ENCODE data around the gene IQCF6.

- TF ChIP-seq CTCF (IDR thresholded peaks at IDR 0.05) (no peak), EP300 (IDR thresholded peaks at IDR 0.05) (no peak), POLR2A (IDR thresholded peaks at IDR 0.05; ENCODE audit: low read depth) (no peak)
Observed at GRCh38 chr3:51733859-51734571, 45.0 kb downstream of the IQCF6 start.
